COR-L47 (cell line): ENCODE results near the gene CENPX.

Experiments
- DNase-seq: peaks from one replicate; lab custom pipeline; 2025; lab: John Stamatoyannopoulos, UW

The CENPX gene

GRCh38 chr17:82023447-82024241 lies 966 bp upstream of the CENPX start:
- no peak for DNase-seq

GRCh38 chr17:82022981-82023446 lies 336 bp upstream of the CENPX start, which contains the start of gene LRRC45:
TSS of gene LRRC45 (plus strand) at chr17:82023305. CDS start at chr17:82023644, 339 bp downstream.
- peak; percentile 100 for DNase-seq

GRCh38 chr17:82021900-82022309 lies 773 bp downstream of the CENPX start:
- DNase-seq: no peak

- peak; percentile 67 for DNase-seq
Measured at GRCh38 chr17:82021107-82021899, 1.4 kb downstream of the CENPX start.

GRCh38 chr17:82020572-82021106 lies 2.0 kb downstream of the CENPX start:
- no peak for DNase-seq

GRCh38 chr17:82019690-82020571 lies 2.7 kb downstream of the CENPX start:
- DNase-seq: peak; percentile 34

- no peak for DNase-seq
Measured at GRCh38 chr17:82018989-82019689, 3.5 kb downstream of the CENPX start.

- DNase-seq: peak; percentile 90
Measured at GRCh38 chr17:82018152-82018988, 4.3 kb downstream of the CENPX start.

- no peak for DNase-seq
Measured at GRCh38 chr17:82017612-82018151, 5.0 kb downstream of the CENPX start.

- DNase-seq: no peak
Measured at GRCh38 chr17:82016875-82017459, 5.7 kb downstream of the CENPX start.

- no peak for DNase-seq
Measured at GRCh38 chr17:82016061-82016874, 6.4 kb downstream of the CENPX start.

- no peak for DNase-seq
Measured at GRCh38 chr17:82015311-82015971, 7.2 kb downstream of the CENPX start.

GRCh38 chr17:82014971-82015310 lies 7.7 kb downstream of the CENPX start:
- no peak for DNase-seq

- peak; percentile 43 for DNase-seq
Measured at GRCh38 chr17:82014432-82014831, 8.2 kb downstream of the CENPX start.

- no peak for DNase-seq
Measured at GRCh38 chr17:82013772-82014321, 8.8 kb downstream of the CENPX start.

- no peak for DNase-seq
Measured at GRCh38 chr17:82013341-82013740, 9.3 kb downstream of the CENPX start.

- no peak for DNase-seq
Measured at GRCh38 chr17:82012640-82013295, 9.9 kb downstream of the CENPX start.
